SK-N-SH treated with all-trans-retinoic acid at 6 μM for 48 hours (cell line): ENCODE results near the gene GALNT13.

Experiments
- CREB5 ChIP-seq: fragments of 250-450 bp; sonication (Bioruptor Pico); IDR thresholded peaks from 2 replicates; pipeline ENCODE4 v1.5.1; 2020; ENCODE audit warnings: low read depth, mild to moderate bottlenecking, moderate library complexity
- CSDC2 ChIP-seq: fragments of 250-450 bp; sonication (Bioruptor Pico); IDR thresholded peaks from 2 replicates; pipeline ENCODE4 v1.5.0; 2020; ENCODE audit warnings: mild to moderate bottlenecking, moderate library complexity
- ISL1 ChIP-seq: fragments of 250-450 bp; sonication (Bioruptor Pico); IDR thresholded peaks from 2 replicates; pipeline ENCODE4 v2.1.2; 2022; ENCODE audit warnings: mild to moderate bottlenecking, moderate library complexity
- PATZ1 ChIP-seq: fragments of 250-450 bp; sonication (Bioruptor Pico); IDR thresholded peaks from 2 replicates; pipeline ENCODE4 v1.8.0; 2020; ENCODE audit warnings: mild to moderate bottlenecking, moderate library complexity, borderline replicate concordance
- SNAI2 ChIP-seq: fragments of 250-450 bp; sonication (Bioruptor Pico); IDR thresholded peaks from 2 replicates; pipeline ENCODE4 v1.5.0; 2020; ENCODE audit warnings: mild to moderate bottlenecking, moderate library complexity
- TCF4 ChIP-seq: fragments of 250-450 bp; sonication (Bioruptor Pico); IDR thresholded peaks from 2 replicates; pipeline ENCODE4 v1.8.0; 2021; ENCODE audit warnings: mild to moderate bottlenecking, moderate library complexity, borderline replicate concordance
- TOX ChIP-seq: fragments of 250-450 bp; sonication (Bioruptor Pico); IDR thresholded peaks from 2 replicates; pipeline ENCODE4 v1.8.0; 2021; ENCODE audit warnings: mild to moderate bottlenecking, moderate library complexity, borderline replicate concordance
- TSHZ2 ChIP-seq: fragments of 250-450 bp; sonication (Bioruptor Pico); IDR thresholded peaks from 2 replicates; pipeline ENCODE4 v1.5.0; 2020; ENCODE audit warnings: mild to moderate bottlenecking, moderate library complexity
- ZC3H10 ChIP-seq: fragments of 250-450 bp; sonication (Bioruptor Pico); IDR thresholded peaks from 2 replicates; pipeline ENCODE4 v1.5.1; 2021; ENCODE audit warnings: mild to moderate bottlenecking, moderate library complexity
- ZFP30 ChIP-seq: fragments of 450-650 bp; formaldehyde crosslinking; IDR thresholded peaks from 2 replicates; pipeline ENCODE4 v1.5.0; 2022; ENCODE audit warnings: mild to moderate bottlenecking, moderate library complexity
- ZNF8 ChIP-seq: fragments of 450-650 bp; formaldehyde crosslinking; IDR thresholded peaks from 2 replicates; pipeline ENCODE4 v1.5.0; 2020; ENCODE audit warnings: mild to moderate bottlenecking, moderate library complexity

GRCh38 chr2:154029504-154029903, 157.8 kb downstream of the GALNT13 start:
- TF ChIP-seq ZNF8 (CRISPR knock-in tag), result no peak
- TF ChIP-seq PATZ1, result no peak
- TF ChIP-seq ZFP30 (CRISPR knock-in tag), result no peak
- no peak for TF ChIP-seq CREB5 (CRISPR knock-in tag)
- TF ChIP-seq TCF4 (CRISPR knock-in tag), result no peak
- no peak for TF ChIP-seq SNAI2 (CRISPR knock-in tag)
- no peak for TF ChIP-seq TOX (CRISPR knock-in tag)
- TF ChIP-seq ISL1 (CRISPR knock-in tag), result no peak
- no peak for TF ChIP-seq CSDC2 (CRISPR knock-in tag)
- no peak for TF ChIP-seq TSHZ2
- no peak for TF ChIP-seq ZC3H10
